ENCODE data around the gene HSFX2.
"Not testable (repeated sequence)": the region's sequence is repeated elsewhere in the genome, so short reads cannot be mapped to it uniquely, and the experiment has no call there.

The HSFX2 gene

GRCh38 chrX:149595214-149595613, at the start of gene HSFX2:
Gene HSFX2 (minus strand): TSS chrX:149595314. CDS start chrX:149594700, 614 bp downstream.
- not testable (repeated sequence) for DNase-seq (ENCODE audit: low read depth)

- DNase-seq (ENCODE audit: low read depth), result no peak
Observed at GRCh38 chrX:149643496-149643895, 48.4 kb upstream of the HSFX2 start.

GRCh38 chrX:149641835-149642234, 46.7 kb upstream of the HSFX2 start:
- DNase-seq (ENCODE audit: low read depth), result no peak

GRCh38 chrX:149641432-149641831, 46.3 kb upstream of the HSFX2 start:
- no peak for DNase-seq (ENCODE audit: low read depth)

- DNase-seq (ENCODE audit: low read depth), result no peak
Observed at GRCh38 chrX:149639568-149639967, 44.5 kb upstream of the HSFX2 start.

GRCh38 chrX:149638860-149639259, 43.7 kb upstream of the HSFX2 start:
- DNase-seq (ENCODE audit: low read depth), result no peak

- DNase-seq (ENCODE audit: low read depth), result no peak
Observed at GRCh38 chrX:149633511-149633910, 38.4 kb upstream of the HSFX2 start.

GRCh38 chrX:149631234-149632165, 36.4 kb upstream of the HSFX2 start, which contains the start of gene TMEM185A:
Gene TMEM185A (minus strand): TSS chrX:149631792. CDS start chrX:149631580, 212 bp downstream.
- peak; percentile 59 for DNase-seq (ENCODE audit: low read depth)

- DNase-seq (ENCODE audit: low read depth), result no peak
Observed at GRCh38 chrX:149630681-149631233, 35.6 kb upstream of the HSFX2 start.

- DNase-seq (ENCODE audit: low read depth), result no peak
Observed at GRCh38 chrX:149629730-149630387, 34.7 kb upstream of the HSFX2 start.

GRCh38 chrX:149628768-149629167, 33.7 kb upstream of the HSFX2 start:
- DNase-seq (ENCODE audit: low read depth), result no peak

- DNase-seq (ENCODE audit: low read depth), result no peak
Observed at GRCh38 chrX:149628280-149628679, 33.2 kb upstream of the HSFX2 start.

GRCh38 chrX:149626829-149627228, 31.7 kb upstream of the HSFX2 start:
- DNase-seq (ENCODE audit: low read depth), result not testable (repeated sequence)

- not testable (repeated sequence) for DNase-seq (ENCODE audit: low read depth)
Observed at GRCh38 chrX:149619662-149620061, 24.5 kb upstream of the HSFX2 start.

- DNase-seq (ENCODE audit: low read depth), result no peak
Observed at GRCh38 chrX:149618871-149619270, 23.8 kb upstream of the HSFX2 start.

- no peak for DNase-seq (ENCODE audit: low read depth)
Observed at GRCh38 chrX:149611623-149612175, 16.6 kb upstream of the HSFX2 start.

GRCh38 chrX:149610511-149610910, 15.4 kb upstream of the HSFX2 start:
- no peak for DNase-seq (ENCODE audit: low read depth)

- no peak for DNase-seq (ENCODE audit: low read depth)
Observed at GRCh38 chrX:149607699-149608098, 12.6 kb upstream of the HSFX2 start.

GRCh38 chrX:149605248-149605885, 10.3 kb upstream of the HSFX2 start:
- DNase-seq (ENCODE audit: low read depth), result not testable (repeated sequence)

- not testable (repeated sequence) for DNase-seq (ENCODE audit: low read depth)
Observed at GRCh38 chrX:149598603-149599002, 3.5 kb upstream of the HSFX2 start.

- DNase-seq (ENCODE audit: low read depth), result not testable (repeated sequence)
Observed at GRCh38 chrX:149595943-149596342, 829 bp upstream of the HSFX2 start.

GRCh38 chrX:149590993-149591392, 4.1 kb downstream of the HSFX2 start:
- DNase-seq (ENCODE audit: low read depth), result not testable (repeated sequence)
